Activated gamma-delta T cell treated with Interleukin-2 at 50 U/mL for 16 hours (primary cell): ENCODE results near the gene CCDC157.

Experiments used
- DNase-seq: peaks from one replicate; pipeline ENCODE4 v3.0.0-alpha.2; 2020

CCDC157 gene

DNA sequence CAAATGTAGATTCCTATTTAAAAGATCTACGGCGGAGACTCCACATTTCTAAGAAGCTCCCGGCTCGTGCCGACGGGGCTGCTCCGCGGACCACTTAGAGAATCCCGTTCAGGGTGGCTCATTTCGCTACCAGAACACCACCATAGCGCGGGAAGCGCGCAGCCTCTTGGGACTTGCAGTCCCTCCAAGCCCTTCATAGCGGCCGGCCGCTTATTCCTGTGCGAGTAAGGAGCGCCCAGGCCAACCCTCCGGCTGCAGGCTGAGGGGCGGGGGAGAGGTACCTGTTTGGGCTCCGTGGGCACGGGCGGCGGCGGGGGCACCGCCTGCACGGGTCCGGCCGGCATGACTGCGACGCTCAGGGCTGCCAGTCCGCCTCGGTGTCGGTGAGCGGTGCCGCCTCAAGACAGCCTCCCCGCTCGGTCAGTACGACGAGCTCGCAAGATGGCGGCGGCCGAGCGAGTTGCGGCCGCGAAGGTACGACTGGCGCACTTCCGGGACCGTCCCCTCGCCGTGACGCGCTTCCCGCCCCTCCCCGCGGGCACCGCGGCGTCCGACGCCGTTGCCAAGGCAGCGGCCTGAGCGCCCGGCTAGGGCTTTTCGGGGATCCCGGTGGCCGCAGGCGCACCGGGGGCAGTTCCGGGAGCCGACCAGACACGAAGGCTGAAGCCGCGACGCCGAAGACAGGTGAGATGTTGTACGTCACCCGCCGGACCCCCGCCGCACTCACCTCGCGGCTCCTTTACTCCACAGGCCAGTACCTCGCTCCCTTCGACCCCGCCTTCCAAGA, at the start of gene CCDC157, which contains the start of gene SF3A1:
CCDC157 (plus strand) TSS at position 559 of the 787 bp plus-strand sequence. CDS start 8,994 bp downstream, outside the sequence.
SF3A1 (minus strand) TSS at position 446 of the 787 bp plus-strand sequence; CDS start at position 344, 102 bp downstream.
- DNase-seq: peak; percentile 81

DNA sequence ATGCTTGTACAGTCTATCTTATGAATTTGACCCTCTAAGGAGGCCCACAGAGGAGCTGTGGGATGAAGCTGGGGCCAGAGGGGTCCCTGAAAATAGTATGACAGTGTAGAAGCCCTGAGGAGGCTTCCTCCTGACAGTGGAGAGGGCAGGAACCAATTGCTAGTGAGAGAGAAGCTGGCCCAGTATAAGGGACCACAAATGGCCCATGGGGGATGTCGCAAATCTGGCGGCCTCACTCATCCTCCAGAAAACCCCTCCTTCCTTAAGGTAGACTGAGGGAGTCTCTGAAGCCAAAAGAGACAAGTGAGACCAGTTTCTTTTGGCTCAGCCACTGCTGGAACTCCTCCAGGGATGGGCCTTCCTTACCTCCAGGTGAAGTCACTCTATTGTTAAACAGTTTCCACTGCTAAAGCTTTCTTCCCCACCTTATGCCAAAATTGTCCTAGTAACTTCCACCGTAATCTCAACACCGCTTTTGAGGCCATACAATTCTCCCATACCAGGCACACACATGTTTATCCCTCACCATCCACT, 49.7 kb upstream of the CCDC157 start:
- DNase-seq: no peak

DNA sequence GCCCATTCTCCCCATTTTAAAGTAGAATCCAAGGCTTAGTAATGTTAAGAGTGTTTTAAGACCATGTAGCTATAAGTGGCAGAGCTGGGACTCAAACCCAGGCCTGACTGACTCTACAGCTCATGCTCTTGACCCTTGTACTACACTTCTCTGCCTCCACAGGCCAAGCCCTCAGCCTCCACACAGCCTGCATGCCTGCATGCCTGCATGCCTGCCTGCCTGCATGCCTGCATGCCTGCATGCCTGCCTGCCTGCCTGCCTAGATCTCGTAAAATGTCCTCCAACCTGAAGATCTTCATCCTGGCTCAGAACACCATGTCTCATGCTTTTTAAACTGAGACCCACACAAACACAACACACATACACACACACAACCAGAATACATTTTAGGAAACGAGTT, 48.7 kb upstream of the CCDC157 start:
- no peak for DNase-seq

DNA sequence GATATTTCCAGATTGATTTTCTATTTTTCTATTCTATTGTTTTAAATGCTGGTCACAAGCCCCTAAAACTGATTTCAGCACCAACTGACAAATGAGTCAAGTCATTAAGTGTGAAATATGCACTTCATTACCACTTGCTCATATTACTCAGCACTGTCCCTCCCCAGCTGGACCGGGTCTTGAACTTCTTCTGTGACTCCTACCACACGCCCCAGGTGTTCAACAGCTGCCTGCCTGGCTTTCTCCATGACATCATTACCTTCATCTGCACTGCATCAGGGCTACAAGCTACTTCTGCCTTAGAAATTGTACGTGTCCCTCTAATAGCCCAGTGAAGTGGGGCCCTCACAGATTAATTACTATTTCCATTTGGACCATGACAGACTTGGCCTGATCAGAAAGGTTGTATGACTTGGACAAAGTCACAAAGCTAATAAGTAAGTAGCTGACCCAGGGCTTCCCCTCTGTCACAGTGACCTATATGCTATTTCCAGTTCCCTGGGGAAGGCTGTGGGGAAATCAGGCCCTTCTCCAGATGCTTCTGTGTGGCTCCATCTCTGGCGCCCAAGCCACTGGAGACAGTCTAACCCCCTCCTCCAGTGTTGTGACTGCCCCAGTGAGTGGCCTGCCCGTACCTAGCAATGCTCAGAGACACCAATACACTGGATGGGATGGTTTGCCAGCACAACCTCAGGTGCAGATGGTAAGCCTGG, 48.1 kb upstream of the CCDC157 start:
- DNase-seq: no peak

DNA sequence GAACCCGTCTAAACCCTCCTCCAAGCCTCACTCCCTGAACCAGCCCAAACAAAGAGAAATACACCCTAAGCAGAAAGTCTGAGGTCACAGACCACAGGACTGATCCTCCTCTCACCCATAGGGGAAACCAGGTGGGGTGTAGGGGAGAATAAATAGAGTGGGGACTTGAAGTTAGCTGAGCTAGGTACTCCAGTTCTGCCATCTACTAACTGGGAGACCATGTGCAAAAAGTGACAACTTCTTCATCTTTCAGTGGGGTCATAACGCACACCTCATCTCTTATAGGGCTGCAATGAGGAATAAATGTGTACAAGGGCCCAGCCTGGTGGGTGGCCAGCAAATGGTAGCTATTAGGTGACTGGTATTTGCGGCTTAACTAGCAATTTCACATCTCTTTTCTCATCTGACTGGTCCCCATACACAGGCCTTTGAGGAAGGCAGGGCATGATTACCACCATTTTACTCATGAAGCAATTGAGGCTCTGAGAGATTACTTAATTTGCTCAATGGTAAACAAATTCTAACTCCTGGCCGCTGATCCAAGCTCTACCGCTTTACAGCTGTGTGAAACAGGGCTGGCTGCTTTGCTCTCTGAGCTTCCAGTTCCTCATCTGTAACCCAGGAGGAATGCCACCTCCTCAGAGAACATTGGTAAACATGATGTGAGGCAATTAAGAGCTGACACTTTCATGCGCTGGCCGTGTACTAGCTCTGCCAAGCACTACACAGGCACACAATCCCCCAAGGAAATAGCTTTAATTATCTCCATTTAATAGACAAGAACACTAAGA, 46.7 kb upstream of the CCDC157 start:
- DNase-seq: peak; percentile 31

DNA sequence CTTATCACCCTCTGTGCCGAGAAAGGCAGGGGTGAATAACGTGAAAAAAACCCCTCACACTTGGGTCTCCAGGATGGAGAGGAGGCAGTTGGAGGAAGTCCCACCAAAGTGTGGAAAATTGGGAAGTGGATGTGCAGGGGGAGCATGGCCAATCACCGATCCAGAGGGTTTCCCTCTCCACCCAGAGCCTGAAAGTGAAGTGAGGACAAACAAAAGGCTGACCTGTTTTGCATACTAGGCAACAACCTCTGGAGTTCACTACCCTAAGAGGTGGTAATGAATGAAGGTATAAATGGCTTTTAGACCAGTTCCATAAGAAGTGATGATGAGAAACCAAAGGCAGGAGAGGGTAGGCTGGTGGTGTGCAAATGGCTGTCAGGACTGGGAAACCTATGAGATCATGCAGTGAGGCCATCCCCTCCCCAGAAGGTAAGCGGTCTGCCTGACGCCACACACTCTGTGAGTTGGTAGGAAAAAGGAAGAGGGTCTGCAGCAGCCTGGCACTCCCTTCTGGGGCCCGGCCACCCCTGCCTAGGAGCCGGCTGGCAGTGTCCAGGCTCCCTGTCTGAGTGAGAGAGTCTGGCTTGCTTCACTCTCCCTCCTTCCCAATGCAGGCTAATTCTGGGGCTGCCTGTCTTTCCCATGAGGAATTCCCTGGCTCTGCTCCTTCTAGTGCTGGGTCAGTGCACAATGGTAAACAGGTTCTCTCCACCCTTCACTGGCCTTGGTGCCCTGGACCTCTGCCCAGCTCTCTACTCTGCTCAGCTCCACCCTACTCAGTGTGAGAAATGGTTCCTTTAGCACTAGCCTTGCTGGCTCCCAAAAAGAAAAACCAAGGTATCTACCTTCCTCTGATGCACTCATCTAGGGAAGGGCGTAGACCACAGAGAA, 45.7 kb upstream of the CCDC157 start:
- DNase-seq: no peak

DNA sequence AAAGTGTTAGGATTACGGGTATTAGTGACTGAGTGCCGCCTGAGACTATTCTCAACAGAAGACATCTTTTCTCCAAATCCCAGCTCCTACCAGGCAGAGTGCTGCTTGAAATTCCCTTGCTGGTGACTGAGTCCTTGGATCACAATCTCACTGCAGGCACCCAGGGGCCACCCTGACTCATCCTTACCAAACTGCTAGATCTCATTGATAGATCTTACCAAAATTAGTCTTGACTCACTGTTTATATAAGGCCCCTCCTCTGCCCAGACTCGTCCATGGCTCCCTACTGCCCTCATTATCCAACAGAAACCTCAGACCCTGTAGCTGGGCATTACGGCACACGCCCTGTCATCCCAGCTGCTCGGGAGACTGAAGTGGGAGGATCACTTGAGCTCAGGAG, 44.8 kb upstream of the CCDC157 start:
- no peak for DNase-seq

DNA sequence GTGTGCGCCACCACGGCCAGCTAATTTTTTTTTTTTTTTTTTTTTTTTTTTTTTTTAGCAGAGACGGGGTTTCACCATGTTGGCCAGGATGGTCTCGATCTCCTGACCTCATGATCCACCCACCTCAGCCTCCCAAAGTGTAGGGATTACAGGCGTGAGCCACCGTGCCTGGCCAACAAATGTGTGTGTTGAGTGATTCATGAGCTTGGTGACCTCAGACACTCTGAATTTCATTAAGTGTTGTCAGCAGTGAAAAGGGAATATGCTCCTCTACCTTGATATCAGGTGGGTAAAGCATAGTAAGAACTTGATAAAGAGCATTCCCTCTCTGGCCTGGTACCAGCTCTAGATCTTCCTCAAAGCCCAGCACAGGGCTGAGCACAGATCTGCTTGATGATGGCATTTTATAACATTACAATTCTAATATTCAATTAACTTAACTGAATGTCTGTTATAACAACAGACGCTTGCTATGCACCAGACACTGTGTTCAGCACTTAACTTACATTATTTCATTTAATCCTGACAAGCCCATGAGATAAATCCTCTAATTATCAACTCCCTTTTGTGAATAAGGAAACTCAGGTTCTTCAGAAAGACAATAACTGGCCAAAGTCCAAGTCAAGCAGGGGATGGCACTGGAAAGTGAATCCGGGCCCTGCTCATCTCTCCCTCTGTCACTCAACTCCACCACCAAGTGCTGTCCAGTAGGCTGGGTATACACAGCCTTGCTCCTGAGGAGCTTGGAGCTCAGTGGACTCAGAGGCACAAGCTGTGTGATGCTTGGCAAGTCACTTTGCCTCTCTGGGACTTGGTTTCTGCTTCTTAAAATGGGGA, 43.1 kb upstream of the CCDC157 start:
- no peak for DNase-seq

DNA sequence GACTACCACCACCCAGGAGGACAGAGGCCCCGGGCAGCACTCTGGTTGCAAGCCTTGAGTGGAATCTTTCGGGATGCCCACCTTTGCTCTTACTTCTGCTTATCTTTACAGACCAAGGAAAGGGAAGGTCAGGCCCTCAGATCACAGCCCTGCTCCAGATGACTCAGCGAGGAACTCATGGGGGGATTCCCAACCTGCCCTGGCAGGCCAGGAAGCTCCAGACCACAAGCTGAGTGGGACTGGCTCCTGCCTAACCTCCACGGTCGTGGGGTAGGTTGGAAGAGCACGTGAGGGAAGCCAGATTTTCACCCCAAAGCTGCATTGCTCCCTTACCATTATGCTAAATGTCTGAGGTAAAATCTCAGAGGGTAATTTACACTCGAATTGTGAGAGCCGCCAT, 41.9 kb upstream of the CCDC157 start:
- DNase-seq: no peak

DNA sequence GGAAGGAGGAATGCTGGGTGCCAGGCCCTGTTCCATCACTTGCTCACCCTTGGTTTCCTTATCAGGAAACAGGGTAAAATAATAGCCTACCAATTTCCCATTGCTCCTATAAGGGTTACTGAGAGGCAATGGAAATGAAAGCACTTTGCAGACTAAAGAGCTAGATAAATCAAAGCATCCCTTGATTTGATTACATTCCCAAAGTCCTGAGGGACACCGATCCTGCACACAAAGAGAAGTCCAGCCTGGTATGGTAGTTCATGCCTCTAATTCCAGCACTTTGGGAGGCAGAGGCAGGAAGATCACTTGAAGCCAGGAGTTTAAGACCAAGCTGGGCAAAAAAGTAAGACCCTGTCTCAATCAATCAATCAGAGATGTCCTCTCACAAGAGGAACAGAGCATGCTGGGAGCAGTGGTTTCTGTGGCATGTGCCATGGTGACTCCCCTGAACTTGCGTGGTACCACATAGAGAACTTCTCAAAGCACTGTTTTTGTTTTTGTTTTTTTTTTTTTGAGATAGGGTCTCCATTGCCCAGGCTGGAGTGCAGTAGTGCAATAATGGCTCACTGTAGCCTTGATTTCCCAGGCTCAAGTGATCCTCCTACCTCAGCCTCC, 40.7 kb upstream of the CCDC157 start:
- no peak for DNase-seq

DNA sequence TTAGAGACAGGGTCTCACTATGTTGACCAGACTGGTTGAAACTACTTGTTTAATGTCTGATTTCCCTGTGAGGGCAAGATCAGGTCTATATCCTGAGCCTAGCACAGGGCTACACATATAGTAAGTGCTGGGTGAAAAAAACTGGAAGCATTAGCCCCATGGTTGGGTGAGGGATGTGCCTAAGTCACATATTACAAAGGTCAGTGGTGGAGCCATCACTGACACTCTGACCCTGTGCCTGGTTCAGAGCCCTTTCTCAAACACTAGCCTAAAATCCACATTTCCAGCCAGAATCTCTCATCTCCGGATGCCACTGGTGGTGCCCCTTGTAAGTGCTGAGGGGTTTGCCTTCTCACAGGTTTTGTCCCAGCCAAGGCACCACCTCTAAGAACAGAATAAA, 39.0 kb upstream of the CCDC157 start:
- DNase-seq: no peak

DNA sequence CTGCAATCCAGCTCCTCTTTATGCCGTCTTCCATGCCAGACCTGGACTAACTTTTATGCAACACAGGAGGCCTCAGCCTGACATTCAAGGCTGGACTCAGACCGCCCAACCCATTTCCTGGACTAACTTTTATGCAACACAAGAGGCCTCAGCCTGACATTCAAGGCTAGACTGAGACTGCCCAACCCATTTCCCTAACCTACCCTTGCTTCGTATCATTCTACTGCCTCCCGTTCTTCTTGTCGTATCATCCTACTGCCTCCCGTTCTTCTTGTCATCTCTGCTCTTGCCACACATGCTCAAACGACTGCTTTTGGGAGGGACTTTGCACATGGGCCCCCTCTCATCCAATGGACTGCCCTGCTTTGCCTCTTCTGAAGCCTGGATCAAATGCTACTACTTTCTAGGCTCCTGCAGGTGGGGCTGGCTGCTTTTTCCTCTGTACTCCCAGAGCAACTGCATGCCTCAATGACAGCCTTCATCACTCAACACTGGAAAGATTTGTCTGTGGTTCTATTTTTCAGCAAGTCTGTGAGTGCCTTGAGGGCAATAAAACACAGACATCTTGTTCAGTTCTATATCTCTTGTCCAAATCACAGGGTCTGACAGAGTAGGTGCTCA, 37.9 kb upstream of the CCDC157 start:
- DNase-seq: no peak

DNA sequence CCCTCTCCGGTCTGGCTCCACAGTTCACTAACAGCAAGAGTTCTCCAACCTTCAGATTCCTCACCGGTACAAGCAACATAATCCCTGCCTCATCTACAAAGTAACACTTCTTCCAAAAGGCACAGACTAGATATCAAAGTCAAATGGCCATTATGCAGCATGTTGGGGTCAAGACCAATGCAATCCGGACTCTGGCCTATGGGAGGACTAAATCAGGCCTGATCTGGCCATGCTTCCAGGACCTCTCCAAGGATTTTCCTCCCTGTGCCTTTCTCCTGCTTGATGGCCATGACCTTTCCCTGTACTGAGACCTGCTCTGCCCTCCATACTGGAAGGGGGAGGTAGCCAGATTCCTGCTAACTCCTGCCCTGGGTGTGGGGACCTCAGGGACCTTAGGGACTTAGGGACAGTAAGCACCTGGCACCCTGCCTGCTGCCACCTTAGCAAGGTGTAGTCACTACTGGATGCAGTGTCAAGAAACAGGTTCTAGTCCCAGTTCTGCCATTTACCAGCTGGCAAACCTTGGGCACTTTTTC, 36.7 kb upstream of the CCDC157 start:
- DNase-seq: no peak

DNA sequence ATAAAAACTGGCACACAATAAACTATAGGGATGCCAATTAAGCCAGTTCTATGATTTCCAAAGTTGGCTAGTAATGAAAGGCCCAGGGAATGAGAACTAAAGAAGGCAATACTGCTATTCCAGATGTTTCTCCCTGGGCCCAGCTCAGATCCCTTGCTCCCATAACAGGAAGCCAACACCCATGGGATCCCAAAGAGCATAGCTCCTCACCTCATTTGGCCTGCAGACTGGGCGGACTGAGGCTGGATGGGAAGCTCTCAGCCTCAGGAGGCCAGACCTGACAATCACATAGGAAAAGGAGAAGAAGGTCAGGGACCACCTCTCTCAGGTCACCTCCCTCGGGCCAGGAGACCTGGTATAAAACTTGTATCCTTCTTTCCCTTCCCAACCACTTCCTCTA, 35.3 kb upstream of the CCDC157 start:
- DNase-seq: no peak

DNA sequence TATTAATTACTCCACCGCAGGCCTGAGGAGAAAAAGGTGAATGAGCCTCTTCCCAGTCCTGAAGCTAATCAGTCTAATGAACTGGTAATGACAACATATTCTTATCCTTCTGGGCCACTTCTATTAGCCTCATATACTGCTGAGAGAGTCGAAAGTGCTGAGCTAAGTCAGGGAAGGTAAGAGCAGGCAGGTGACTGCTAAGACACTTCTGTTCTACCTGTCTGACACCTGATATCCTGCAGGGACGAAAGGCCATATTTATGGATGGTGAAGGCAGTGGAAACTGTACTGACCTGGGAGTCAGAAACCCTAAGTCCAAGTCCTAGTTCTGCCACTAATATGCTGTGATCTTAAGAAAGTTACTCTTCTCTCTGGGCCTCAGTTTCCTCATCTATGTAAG, 33.6 kb upstream of the CCDC157 start:
- DNase-seq: no peak

DNA sequence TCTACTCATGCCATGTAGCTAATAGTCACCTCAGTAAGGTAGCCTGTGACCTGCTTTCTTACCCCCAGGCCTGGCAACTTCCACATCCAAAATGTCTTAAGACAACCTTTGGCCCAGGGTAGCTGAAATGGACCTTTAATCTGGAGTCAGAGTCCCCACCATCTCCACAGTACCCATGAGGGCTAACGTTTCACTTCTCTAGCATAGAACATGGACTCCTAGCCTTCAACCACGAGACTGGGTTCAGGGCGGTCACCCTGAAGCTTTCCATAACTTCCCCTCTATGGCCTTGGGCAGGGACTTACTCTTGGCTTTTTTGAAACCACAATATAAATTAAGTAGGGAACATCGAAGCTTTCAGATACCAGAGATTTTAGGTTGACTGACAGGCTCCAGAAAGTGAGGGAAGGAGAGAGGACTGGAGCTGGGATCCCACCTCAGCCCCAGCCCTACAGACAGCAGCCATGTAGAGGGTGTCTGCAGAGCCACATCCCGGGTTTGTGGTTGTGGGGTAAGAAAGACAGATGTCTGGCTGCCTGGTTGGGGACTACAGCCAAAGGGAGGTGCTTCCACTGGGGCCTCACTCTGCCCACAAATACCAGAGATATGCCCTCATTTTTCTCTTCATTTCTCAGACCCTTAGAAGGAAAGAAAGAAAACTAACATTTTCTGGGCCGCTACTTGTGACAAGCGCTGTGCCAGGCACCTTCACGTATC, 32.6 kb upstream of the CCDC157 start:
- peak; percentile 43 for DNase-seq

DNA sequence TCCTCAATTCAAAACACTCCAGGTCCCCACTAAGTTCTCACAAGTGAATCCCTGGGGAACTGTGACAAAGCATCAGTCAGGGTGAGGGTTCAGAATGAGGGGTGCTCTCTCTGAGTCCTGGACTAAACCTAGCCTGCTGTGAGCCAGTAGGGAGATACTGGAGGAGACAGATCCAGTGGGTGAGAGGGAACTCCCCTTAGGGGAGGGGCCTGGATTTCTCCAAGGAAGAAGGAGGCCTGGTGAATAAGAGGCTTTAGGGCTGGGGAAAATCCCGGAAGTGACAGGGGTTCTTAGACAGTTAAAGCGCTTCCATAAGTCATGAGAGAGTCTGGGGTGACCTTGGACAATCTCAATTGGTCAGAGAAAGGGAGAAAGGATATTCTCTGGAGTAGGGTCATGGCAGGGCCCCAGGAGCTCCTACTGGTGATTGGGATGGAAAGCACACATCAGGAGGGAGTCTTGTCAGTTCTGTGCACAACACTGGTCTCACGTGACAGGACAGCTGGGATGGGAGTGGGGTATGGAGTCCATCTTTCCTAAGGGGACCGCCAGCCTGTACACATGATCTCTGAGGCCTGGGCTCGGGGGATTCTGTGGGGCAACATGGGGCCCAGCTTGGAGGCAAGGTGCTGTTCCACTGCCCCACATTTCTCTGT, 31.6 kb upstream of the CCDC157 start:
- DNase-seq: no peak

DNA sequence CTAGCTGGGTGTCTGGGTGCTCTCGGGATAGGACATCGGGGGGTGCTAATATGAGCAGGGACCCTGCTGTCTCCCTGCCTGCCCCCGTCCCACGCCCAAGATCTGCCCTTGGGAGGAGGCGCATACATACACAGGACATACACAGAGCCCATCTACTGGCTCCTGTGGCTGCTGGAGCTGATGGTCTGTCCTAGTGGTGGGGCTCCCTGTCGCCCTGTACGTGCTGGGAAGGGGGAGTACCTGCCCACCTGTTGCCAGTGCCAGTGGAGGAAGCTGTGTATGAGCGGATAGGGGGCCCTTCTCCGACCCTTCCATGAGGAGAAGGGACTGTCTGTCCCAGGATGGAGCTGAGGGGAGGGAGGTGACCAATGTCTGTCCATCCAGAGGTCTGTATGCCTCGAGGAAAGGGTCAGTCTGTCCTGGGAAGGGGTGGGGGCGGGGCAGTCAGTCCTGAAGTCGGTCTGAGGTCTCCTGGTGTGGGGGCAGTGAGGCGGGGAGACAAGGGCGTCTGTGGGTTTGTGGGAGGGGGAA, 31.0 kb upstream of the CCDC157 start:
- DNase-seq: no peak
